Suppressor macrophage (primary cell): Measurements from ENCODE around the gene TSPAN1.

Source experiments
- DNase-seq, 4 experiments: peaks; one replicate each; pipeline ENCODE4 v3.0.0-alpha.2; 2020 to 2022
- total RNA-seq, 17 experiments: gene quantifications; one replicate each; lab custom pipeline; 2026; ENCODE audit warnings: mixed read lengths in 6 of 17, inconsistent platforms in 3 of 17; lab: John Stamatoyannopoulos, UW

Gene TSPAN1
- 0 to 1.8 (median 0) reads per million in 17 experiments for total RNA-seq

- DNase-seq = no peak
Measured at GRCh38 chr1:46174448-46175231, at the start of gene TSPAN1. TSPAN1 (plus strand) TSS chr1:46175087; CDS start chr1:46181108, 6,021 bp downstream.

GRCh38 chr1:46128344-46128743 lies 46.5 kb upstream of the TSPAN1 start:
- no peak for DNase-seq

DNA sequence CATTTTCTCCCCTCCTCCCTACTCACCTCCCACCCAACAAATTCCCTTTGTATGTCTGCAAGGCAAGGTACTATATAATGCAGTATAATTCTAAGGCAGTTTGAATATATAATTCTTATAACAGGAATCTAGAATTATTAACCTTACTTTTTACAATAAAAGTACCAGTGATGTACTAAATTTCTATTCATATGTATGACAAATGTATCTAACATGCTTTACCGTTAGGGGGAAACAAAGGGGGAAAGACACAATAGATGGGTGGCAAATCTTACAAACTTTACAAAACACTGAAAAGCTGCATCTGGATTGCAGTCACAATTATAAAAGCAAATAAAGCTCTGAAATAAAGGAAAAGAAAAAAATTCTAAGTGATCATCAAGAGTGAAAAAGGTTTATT lies 44.8 kb upstream of the TSPAN1 start:
- DNase-seq = no peak

DNA sequence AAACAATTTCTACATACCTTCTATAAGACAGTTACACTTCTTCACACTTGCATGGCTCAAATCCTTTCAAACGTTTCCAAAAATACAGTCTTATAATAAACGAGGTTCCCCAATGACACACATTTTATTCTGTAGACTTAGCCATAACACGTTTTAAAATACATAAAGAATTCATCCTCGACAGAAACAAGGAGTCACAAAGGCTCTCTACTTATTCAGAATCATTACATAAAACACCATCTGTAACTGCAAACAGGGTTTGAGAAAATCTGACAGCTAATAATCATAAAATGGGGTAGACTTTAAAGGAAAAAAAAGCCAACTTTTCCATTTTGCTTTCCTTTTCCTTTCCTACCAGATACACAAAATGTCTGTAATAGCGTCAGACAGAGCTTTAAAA lies 44.3 kb upstream of the TSPAN1 start:
- no peak for DNase-seq

DNA sequence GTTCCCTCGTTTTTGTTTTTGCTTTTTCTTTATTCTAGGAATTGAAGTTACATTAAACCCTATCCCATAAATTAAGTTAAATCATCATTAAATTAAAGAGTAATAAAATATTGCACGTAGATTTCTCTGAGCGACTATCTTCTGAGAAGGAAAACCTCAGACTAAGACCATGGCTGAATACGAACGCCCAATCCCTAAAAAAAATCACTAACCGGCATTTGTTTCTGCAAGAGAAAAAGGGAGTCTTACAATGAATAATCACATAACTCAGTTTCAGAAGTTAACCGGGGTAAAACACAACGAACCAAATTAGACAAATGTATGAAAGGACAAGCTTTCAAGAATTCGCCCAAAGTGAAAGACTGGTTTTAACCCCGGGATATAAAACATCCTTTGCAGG lies 43.8 kb upstream of the TSPAN1 start:
- DNase-seq = no peak

DNA sequence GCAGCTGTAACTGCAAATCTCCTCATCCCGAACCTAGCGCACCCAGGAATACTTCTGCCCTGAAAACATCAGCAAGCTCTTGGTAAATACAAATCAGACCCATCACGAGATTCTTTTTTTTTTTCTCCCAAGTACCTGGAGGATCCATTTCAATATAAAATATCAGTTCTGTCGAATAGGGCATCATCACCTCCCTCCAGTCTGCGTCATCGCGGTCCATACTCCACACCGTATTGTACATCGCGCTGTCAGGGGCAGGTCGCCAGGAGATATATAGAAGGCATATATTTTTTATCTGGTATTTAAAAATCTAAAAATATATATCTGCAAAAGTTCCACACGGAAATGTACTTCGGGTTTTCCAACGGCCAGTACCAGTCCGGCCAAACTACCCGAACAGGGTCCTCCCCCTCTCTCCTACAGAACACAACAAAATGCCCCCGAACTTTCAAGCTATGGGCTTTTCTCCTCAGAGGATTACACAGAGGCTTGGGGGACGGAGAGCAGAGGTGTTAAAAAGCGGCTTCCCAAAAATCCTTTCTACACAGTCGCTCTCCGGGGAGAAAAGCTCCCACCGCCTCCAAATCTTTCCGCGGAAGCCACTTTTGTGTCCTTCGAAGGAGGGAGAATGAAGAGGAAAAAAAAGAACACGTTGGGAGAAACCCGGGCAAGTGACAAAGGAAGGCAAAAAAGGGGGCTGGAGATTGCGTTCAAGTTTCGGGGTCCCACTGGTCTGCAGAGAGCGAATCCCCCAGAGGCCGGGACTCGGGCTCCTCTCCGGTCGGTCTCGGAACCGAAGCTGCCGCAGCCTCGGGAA lies 43.0 kb upstream of the TSPAN1 start:
- peak; percentile 26 to 36 (median 34) for DNase-seq

DNA sequence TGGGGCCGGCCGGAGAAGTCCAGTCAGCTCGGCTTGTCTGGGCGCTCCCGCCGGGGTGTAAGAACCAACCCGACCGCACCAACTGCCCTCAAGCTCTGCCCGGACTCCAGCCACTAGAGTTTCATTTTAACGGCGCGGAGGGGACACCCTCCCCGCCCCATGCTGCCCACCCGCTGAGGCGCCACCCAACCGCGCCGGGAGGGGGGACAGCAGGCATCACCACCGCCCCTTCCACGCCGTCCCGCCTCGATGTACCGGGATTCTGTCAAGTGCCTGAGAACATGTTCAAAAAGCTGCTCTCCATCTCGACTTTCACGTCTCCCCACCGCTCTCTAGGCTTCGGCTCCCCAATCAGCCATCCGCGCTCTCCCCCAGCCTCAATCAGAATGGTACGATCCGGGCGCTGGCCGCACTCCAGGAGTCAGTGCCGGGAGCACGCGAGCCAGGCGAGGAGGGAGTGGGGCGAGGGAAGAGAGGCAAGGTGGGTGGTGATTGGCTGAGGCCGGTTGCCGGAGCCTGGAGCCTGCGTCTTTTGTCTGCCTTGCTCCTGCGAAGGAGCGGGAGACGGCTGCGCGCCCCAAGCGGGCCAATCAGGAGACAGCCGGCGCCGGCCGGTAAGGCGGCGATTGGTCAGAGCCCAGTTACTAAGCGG lies 42.2 kb upstream of the TSPAN1 start, which contains the start of gene PIK3R3:
Gene PIK3R3, minus strand, starts transcription at position 101 of the 652 bp plus-strand sequence. CDS start 677 bp downstream, outside the sequence.
- peak; percentile 99 to 100 (median 99) for DNase-seq

DNA sequence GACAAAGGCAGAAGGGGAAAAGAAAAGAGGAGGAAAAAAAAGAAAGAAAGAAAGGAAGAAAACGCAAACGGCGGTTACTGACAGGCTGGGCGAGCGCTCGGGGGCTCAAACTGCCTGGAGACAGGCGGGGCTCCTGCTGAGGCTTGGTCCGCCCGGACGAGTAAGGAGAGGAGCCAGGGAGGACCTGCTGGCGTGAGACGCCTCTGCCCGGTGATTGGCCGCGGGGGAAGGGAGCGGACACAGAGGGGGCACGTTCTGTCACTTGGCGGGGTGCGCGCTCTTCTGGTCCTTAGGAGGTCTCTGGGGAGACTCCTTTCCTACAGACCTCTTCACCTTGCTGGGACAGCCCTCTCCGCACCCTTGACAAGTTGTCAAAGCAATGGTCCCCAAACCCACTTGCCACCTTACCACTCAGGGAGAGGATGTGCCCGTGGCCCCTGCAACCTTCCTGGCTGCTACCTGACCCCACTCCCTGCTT lies 41.7 kb upstream of the TSPAN1 start:
- no peak for DNase-seq

GRCh38 chr1:46133781-46134350 lies 41.0 kb upstream of the TSPAN1 start:
- no peak for DNase-seq

GRCh38 chr1:46134660-46135331 lies 40.1 kb upstream of the TSPAN1 start:
- DNase-seq = peak in 1 of 4 experiments; percentile 50

- no peak for DNase-seq
Measured at GRCh38 chr1:46136711-46137110, 38.2 kb upstream of the TSPAN1 start.

GRCh38 chr1:46137916-46138315 lies 37.0 kb upstream of the TSPAN1 start:
- DNase-seq = no peak

GRCh38 chr1:46148318-46148717 lies 26.6 kb upstream of the TSPAN1 start:
- no peak for DNase-seq

DNA sequence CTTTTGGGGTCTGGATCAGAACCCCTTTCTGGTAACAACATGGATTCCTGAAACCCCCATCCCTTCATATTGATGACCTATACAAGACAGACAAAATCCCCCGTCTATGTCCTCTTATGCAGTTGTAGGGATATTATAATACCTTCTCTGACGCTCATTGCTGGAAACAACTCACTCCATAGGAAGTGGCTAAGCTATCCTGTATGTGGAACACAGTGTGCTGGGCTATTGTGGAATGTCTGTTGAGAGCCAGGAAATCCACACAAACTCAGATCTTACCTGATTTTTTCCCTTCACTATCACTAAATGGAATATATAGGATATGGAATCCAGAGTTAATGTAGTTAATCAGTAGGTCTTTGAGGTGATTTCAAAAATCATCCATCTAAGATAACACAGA lies 24.8 kb upstream of the TSPAN1 start:
- no peak for DNase-seq

DNA sequence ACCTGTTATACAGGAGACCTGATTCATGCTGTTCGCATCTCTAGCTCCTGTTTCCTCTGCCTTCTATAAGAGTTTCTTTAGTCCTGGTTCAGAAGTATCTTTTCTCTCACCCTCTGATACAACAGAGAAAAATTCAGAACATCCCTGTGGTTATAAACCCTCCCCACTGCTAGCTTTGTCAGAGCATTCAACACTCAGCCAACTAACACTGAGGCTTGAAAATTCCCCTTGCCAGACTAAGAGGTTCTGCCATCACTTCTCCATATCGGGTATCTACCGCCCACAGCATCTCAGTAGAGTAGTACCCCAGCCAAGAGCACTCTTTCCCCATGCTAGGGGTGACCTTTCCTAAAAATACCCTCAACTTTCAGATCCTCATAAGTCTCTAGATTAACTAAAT lies 22.9 kb upstream of the TSPAN1 start:
- DNase-seq = peak in 2 of 4 experiments; percentile 39 to 46

- no peak for DNase-seq
Measured at GRCh38 chr1:46153228-46153627, 21.7 kb upstream of the TSPAN1 start.

GRCh38 chr1:46153732-46154131 lies 21.2 kb upstream of the TSPAN1 start:
- DNase-seq = no peak

DNA sequence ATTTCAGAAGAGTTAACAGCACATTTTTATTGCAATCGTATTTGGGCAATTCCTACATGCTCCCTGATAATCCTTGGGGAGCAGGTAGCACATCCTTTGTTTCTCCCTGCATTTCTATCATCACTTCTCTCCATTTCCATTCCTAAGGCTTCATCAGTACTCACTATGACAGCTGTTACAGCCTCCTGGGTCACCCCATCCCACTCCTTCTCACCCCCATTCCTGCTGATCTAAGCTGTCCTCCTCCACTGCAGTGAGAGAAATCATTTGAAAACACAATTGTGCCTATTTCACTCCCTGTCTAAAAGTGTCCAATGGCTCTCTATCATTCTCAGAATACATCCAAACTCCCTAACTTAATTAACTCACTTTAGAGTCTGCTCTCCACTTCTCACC lies 17.0 kb upstream of the TSPAN1 start:
- DNase-seq = no peak

- DNase-seq = no peak
Measured at GRCh38 chr1:46158312-46159281, 16.3 kb upstream of the TSPAN1 start.

DNA sequence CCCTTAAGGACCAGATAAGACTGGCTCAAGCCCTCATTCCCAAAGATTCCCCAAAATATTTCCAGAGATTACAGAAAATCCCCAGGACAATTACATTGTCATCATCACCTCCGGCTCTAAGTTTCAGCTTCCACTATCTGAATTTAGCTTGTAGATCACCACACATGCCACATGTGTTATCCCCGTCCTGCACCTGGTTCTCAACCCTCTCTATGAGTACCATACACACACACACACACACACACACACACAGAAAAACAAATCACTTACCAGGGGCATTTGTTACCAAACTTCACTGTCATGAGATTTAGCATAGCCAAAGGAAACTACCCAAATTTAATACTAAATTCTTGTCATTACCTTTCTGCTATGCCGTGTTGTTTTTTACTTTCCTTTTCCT lies 15.4 kb upstream of the TSPAN1 start:
- no peak for DNase-seq

GRCh38 chr1:46160212-46160611 lies 14.7 kb upstream of the TSPAN1 start:
- DNase-seq = no peak
